ENCODE data around the gene SPATA3. TPM values are rescaled to one million over a fixed set of nuclear protein-coding genes. Genes with fewer than 3 reads are reported as not detected.

Gene SPATA3
- total and polyA plus RNA-seq, 2 of the 8 experiments (the other 6 are each of a cell fraction or from before 2014, with no cell fraction given), result not detected

GRCh38 chr2:231010201-231010730 is 14.3 kb downstream of the SPATA3 start (continued):
- TF ChIP-seq CHD7 (IDR thresholded peaks at IDR 0.05; ENCODE audit: insufficient replicate concordance, low read length), result no peak
- TF ChIP-seq TAF1 (IDR thresholded peaks at IDR 0.05; ENCODE audit: low read depth, low read length), result no peak
- TF ChIP-seq EP300 (IDR thresholded peaks at IDR 0.05; ENCODE audit: borderline replicate concordance in 1 of 2, low read depth in 2 of 2, low read length in 2 of 2), result no peak
- no peak for TF ChIP-seq JUN (IDR thresholded peaks at IDR 0.05; ENCODE audit: low read depth, low read length)
- TF ChIP-seq MAFK (IDR thresholded peaks at IDR 0.05; ENCODE audit: low read depth, low read length), result no peak
- TF ChIP-seq SP2 (IDR thresholded peaks at IDR 0.05; ENCODE audit: low read length), result no peak
- TF ChIP-seq, protein P1, sequence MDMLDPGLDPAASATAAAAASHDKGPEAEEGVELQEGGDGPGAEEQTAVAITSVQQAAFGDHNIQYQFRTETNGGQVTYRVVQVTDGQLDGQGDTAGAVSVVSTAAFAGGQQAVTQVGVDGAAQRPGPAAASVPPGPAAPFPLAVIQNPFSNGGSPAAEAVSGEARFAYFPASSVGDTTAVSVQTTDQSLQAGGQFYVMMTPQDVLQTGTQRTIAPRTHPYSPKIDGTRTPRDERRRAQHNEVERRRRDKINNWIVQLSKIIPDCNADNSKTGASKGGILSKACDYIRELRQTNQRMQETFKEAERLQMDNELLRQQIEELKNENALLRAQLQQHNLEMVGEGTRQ (IDR thresholded peaks at IDR 0.05; ENCODE audit: low read length), result no peak
- TF ChIP-seq CREB1 (IDR thresholded peaks at IDR 0.05), result no peak
- TF ChIP-seq YY1 (IDR thresholded peaks at IDR 0.05; ENCODE audit: low read depth, low read length), result no peak
- no peak for TF ChIP-seq SUZ12 (IDR thresholded peaks at IDR 0.05; ENCODE audit: low read length)
